LNCAP (cell line): ENCODE measurements around the gene LAMC1.

Source experiments
- CTCF ChIP-seq: fragments of 450-650 bp; IDR thresholded peaks from 2 replicates; pipeline ENCODE4 v1.5.1; 2017; ENCODE audit warnings: mild to moderate bottlenecking

LAMC1 gene

GRCh38 chr1:183164340-183164739, 141.1 kb downstream of the LAMC1 start:
- no peak for TF ChIP-seq CTCF

- TF ChIP-seq CTCF: no peak
These were observed 141.7 kb downstream of the LAMC1 start for GRCh38 chr1:183164963-183165362.

- TF ChIP-seq CTCF: no peak
These were observed 142.2 kb downstream of the LAMC1 start for GRCh38 chr1:183165456-183165855.

GRCh38 chr1:183166454-183166853, 143.2 kb downstream of the LAMC1 start:
- TF ChIP-seq CTCF: no peak

GRCh38 chr1:183167676-183168075, 144.5 kb downstream of the LAMC1 start:
- TF ChIP-seq CTCF: no peak

- no peak for TF ChIP-seq CTCF
These were observed 145.1 kb downstream of the LAMC1 start for GRCh38 chr1:183168308-183168707.

- TF ChIP-seq CTCF: no peak
These were observed 150.6 kb downstream of the LAMC1 start for GRCh38 chr1:183173828-183174227.

- no peak for TF ChIP-seq CTCF
These were observed 152.4 kb downstream of the LAMC1 start for GRCh38 chr1:183175631-183176030.
